LNCAP (cell line): ENCODE data around the gene ABCC4.

Experiments used
- TF ChIP-seq, protein P1 (sequence below): fragments of 450-650 bp; IDR thresholded peaks from 2 replicates; pipeline ENCODE4 v1.5.1; 2017; ENCODE audit warnings: mild to moderate bottlenecking

ABCC4 gene

DNA sequence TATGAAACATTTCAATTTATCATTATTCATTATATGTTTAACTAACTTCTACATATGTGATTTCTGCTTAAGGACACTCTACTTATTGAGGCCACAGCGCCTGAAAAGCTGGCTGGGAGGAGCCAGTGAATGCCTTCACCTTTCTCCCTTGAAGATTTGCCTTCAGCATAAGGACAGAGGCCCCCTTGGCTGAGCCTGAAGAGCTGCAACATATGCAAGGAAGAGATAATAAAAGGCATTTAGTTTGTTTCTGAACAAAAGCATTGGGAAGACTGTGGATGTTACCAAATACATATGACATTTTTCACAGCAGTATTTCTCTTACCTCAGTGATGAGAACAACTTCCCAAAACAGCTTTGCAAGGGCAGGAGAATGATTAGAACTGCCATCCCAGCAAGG lies 92.1 kb downstream of the ABCC4 start:
- TF ChIP-seq, protein P1, sequence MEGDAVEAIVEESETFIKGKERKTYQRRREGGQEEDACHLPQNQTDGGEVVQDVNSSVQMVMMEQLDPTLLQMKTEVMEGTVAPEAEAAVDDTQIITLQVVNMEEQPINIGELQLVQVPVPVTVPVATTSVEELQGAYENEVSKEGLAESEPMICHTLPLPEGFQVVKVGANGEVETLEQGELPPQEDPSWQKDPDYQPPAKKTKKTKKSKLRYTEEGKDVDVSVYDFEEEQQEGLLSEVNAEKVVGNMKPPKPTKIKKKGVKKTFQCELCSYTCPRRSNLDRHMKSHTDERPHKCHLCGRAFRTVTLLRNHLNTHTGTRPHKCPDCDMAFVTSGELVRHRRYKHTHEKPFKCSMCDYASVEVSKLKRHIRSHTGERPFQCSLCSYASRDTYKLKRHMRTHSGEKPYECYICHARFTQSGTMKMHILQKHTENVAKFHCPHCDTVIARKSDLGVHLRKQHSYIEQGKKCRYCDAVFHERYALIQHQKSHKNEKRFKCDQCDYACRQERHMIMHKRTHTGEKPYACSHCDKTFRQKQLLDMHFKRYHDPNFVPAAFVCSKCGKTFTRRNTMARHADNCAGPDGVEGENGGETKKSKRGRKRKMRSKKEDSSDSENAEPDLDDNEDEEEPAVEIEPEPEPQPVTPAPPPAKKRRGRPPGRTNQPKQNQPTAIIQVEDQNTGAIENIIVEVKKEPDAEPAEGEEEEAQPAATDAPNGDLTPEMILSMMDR = no peak

GRCh38 chr13:95207769-95208366 lies 93.4 kb downstream of the ABCC4 start:
- TF ChIP-seq, protein P1 = no peak

- TF ChIP-seq, protein P1 = no peak
Observed at GRCh38 chr13:95206116-95206515, 95.1 kb downstream of the ABCC4 start.

DNA sequence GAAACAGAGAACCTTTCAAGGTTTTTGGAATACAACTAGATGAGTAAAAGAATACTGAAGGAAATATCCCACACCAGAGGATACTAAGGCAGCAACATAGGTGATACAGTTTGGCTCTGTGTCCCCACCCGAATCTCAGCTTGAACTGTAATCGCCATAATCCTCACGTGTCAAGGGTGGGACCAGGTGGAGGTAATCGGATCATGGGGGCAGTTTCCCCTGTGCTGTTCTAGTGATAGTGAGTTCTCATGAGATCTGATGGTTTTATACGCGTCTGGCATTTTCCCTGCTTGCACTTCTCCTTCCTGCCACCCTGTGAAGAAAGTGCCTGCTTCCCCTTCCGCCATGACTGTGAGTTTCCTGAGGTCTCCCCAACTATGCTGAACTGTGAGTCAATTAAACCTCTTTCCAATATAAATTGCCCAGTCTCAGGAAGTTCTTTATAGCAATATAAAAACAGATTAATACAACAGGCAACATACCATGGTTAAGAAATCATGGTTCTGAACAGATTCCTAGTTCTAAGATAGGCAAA lies 97.0 kb downstream of the ABCC4 start:
- TF ChIP-seq, protein P1 = no peak

GRCh38 chr13:95201814-95202651 lies 99.2 kb downstream of the ABCC4 start:
- TF ChIP-seq, protein P1 = no peak

GRCh38 chr13:95199896-95200295 lies 101.4 kb downstream of the ABCC4 start:
- TF ChIP-seq, protein P1 = no peak

GRCh38 chr13:95197548-95197947 lies 103.7 kb downstream of the ABCC4 start:
- TF ChIP-seq, protein P1 = no peak
